ENCODE results near the gene CNIH3. TPM values are rescaled to one million over a fixed set of nuclear protein-coding genes. Genes with fewer than 3 reads are reported as not detected.

CNIH3 gene
- total and polyA plus RNA-seq, 2 of the 4 experiments (the other 2 are of a cell fraction) = 2.0 to 2.9 TPM

DNA sequence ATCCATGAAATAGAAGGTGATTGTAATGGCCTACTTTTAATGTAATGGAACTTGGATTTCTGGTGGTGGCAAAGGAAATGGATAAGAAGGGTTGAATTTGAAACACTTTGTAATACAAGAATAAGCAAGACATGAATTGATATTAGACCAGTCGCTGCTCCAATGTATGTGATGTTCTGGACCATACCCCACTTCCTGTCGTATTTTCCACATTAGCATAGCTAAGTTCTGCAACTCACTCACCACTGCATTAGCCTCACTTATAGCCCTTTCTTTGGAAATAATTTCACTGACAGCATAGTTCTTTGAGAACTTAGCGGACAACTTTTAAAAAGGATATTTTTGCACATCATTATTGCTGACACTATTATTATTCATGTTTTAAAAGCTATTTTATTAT, 32.3 kb upstream of the CNIH3 start:
- H3K14ac ChIP-seq (replicated peaks; ENCODE audit: low read depth, low read length) = no peak overlapping the region
- no TSS peak for BruUV-seq (replicated peaks)
- no peak overlapping the region for H4K91ac ChIP-seq (ENCODE audit: insufficient read depth, low read depth, low read length)
- H3K9ac ChIP-seq (ENCODE audit: low read depth, low read length) = no peak overlapping the region
- intact Hi-C loops (cut with micrococcal nuclease) (loop anchor here (5.0 kb wide), 1 partner anchor 61 kb away; no protein-coding TSS in a partner anchor), dilution Hi-C loops (cut with HindIII; ENCODE audit: low sequenced_read_pairs, unreplicated experiment) (loop anchor here (10.0 kb wide), 1 partner anchor 69 kb away; no protein-coding TSS in a partner anchor), in situ Hi-C loops (cut with MboI; ENCODE audit: low sequenced_read_pairs) (no loop called here)
- 0 out of 2 replicates have a peak, but pooled peaks cover 3% of the 10 kb centered on the region for H3K9me1 ChIP-seq (ENCODE audit: insufficient read depth, low read length)
- no peaks in the 10 kb centered on the region for H3K27me3 ChIP-seq (ENCODE audit: control insufficient read depth, insufficient read depth, low read length)
- H3K18ac ChIP-seq (ENCODE audit: low read depth, low read length) = no peak overlapping the region
- H2BK20ac ChIP-seq (ENCODE audit: low read depth, low read length) = no peak overlapping the region
- H4K20me1 ChIP-seq (ENCODE audit: insufficient read depth, low read length) = no peaks in the 10 kb centered on the region
- H2BK15ac ChIP-seq (ENCODE audit: low read depth, low read length) = no peak overlapping the region
- POLR2A ChIA-PET (ENCODE audit: unreplicated experiment) = no interaction called here
- H3K4me2 ChIP-seq (ENCODE audit: low read depth, low read length) = no peak overlapping the region
- no peak overlapping the region for H4K8ac ChIP-seq (ENCODE audit: low read depth in 2 of 2, low read length in 2 of 2)
- CTCF ChIA-PET = interaction anchor here (0.6 to 1.0 kb wide), 2 partner anchors 10 to 198 kb away, joined by 3 to 4 read pairs; no protein-coding TSS in a partner anchor
- H3K36me3 ChIP-seq (ENCODE audit: control insufficient read depth, insufficient read depth, low read length) = no peaks in the 10 kb centered on the region
- no peaks in the 10 kb centered on the region for H3K9me3 ChIP-seq (ENCODE audit: control insufficient read depth, insufficient read depth, low read length)
- no peak overlapping the region for H3K27ac ChIP-seq (ENCODE audit: insufficient read depth, low read length)
- H3K4me1 ChIP-seq (ENCODE audit: control insufficient read depth, insufficient read depth, low read length) = peaks cover 2% of the 10 kb centered on the region; the same call in 1 of the 2 replicates
- WGBS, 2 experiments (ENCODE audit: extremely low coverage in 2 of 2, insufficient read length in 1 of 2) = no CpG with 5 or more reads among the region's 3 CpGs
- ATAC-seq (ENCODE audit: low read depth) = no peak
- TF ChIP-seq CHD1 (IDR thresholded peaks at IDR 0.05; ENCODE audit: low read depth, low read length) (no peak), POLR2A (IDR thresholded peaks at IDR 0.05; ENCODE audit: low read depth, low read length) (no peak), MAFK (IDR thresholded peaks at IDR 0.05; ENCODE audit: low read depth, low read length) (no peak), RFX5 (IDR thresholded peaks at IDR 0.05; ENCODE audit: low read depth, low read length) (no peak), NFE2L2 (IDR thresholded peaks at IDR 0.05; ENCODE audit: low read depth, low read length) (no peak), RAD21 (IDR thresholded peaks at IDR 0.05; ENCODE audit: low read length) (no peak), ELK1 (IDR thresholded peaks at IDR 0.05; ENCODE audit: borderline replicate concordance, low read depth, low read length) (no peak), FOS (IDR thresholded peaks at IDR 0.05; ENCODE audit: low read depth, low read length) (no peak), MAZ (IDR thresholded peaks at IDR 0.05; ENCODE audit: borderline replicate concordance, low read depth, low read length) (no peak), MXI1 (IDR thresholded peaks at IDR 0.05; ENCODE audit: borderline replicate concordance, low read depth, low read length) (no peak), SMC3 (IDR thresholded peaks at IDR 0.05; ENCODE audit: low read depth, low read length) (no peak), RCOR1 (IDR thresholded peaks at IDR 0.05; ENCODE audit: insufficient replicate concordance, low read length) (no peak), CEBPB (IDR thresholded peaks at IDR 0.05; ENCODE audit: low read depth, low read length) (no peak), BHLHE40 (IDR thresholded peaks at IDR 0.05; ENCODE audit: low read depth, low read length) (no peak)
- TF ChIP-seq, protein P1, sequence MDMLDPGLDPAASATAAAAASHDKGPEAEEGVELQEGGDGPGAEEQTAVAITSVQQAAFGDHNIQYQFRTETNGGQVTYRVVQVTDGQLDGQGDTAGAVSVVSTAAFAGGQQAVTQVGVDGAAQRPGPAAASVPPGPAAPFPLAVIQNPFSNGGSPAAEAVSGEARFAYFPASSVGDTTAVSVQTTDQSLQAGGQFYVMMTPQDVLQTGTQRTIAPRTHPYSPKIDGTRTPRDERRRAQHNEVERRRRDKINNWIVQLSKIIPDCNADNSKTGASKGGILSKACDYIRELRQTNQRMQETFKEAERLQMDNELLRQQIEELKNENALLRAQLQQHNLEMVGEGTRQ (IDR thresholded peaks at IDR 0.05; ENCODE audit: low read depth, low read length) = no peak
- TF ChIP-seq, protein P2, sequence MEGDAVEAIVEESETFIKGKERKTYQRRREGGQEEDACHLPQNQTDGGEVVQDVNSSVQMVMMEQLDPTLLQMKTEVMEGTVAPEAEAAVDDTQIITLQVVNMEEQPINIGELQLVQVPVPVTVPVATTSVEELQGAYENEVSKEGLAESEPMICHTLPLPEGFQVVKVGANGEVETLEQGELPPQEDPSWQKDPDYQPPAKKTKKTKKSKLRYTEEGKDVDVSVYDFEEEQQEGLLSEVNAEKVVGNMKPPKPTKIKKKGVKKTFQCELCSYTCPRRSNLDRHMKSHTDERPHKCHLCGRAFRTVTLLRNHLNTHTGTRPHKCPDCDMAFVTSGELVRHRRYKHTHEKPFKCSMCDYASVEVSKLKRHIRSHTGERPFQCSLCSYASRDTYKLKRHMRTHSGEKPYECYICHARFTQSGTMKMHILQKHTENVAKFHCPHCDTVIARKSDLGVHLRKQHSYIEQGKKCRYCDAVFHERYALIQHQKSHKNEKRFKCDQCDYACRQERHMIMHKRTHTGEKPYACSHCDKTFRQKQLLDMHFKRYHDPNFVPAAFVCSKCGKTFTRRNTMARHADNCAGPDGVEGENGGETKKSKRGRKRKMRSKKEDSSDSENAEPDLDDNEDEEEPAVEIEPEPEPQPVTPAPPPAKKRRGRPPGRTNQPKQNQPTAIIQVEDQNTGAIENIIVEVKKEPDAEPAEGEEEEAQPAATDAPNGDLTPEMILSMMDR (conservative IDR thresholded peaks at IDR 0.05; ENCODE audit: low read depth, low read length) = no peak
- no peak overlapping the region for H3K23ac ChIP-seq (ENCODE audit: low read depth, low read length)
- DNase-seq = no peak
- no peak overlapping the region for H2BK120ac ChIP-seq (ENCODE audit: low read depth, low read length)
- H2AFZ ChIP-seq (replicated peaks; ENCODE audit: low read length, poor library complexity) = no peak overlapping the region
- H2AK9ac ChIP-seq (replicated peaks; ENCODE audit: low read depth, low read length, poor library complexity) = no peak overlapping the region
- H3K4ac ChIP-seq (ENCODE audit: low read depth, low read length) = no peak overlapping the region
- H2BK5ac ChIP-seq (ENCODE audit: low read depth, low read length, poor library complexity, severe bottlenecking) = no peak overlapping the region
- H3K4me3 ChIP-seq (ENCODE audit: insufficient read depth, low read depth, low read length) = no peak overlapping the region
- no peak overlapping the region for H3K56ac ChIP-seq (ENCODE audit: extremely low read depth, insufficient read depth, low read length)
- no peaks in the 10 kb centered on the region for H3K79me1 ChIP-seq (ENCODE audit: low read depth in 1 of 2, low read length in 2 of 2)
- H4K5ac ChIP-seq (ENCODE audit: low read depth, low read length) = no peak overlapping the region
- H2AK5ac ChIP-seq (ENCODE audit: low read depth, low read length) = no peak overlapping the region

Data from IMR-90 (cell line).